ENCODE data around the gene ARHGEF28.

Gene ARHGEF28

GRCh38 chr5:73867345-73868335, 241.6 kb downstream of the ARHGEF28 start:
- DNase-seq, result no peak

GRCh38 chr5:73883646-73884045, 257.6 kb downstream of the ARHGEF28 start:
- DNase-seq, result no peak

DNA sequence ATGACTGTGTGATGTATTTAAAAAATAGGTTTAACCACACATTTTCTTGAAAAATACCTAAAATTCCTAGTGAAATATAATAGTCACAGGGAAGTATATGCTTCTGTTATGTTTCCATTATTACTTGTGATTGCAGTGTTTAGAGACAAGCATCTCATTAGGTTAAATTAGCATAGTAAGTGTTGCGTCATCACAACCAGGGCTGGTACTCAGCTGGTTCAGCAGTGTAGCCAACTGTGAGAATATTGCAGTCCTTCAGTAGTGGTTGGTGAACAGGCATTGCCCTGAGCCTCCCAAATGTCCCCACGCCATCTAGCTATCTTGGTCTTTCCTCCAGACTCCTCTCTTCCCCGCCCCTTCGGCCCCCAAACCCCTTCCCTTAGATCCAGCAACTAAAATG, 261.7 kb downstream of the ARHGEF28 start:
- DNase-seq, result no peak

- DNase-seq, result no peak
Observed at GRCh38 chr5:73890569-73890968, 264.6 kb downstream of the ARHGEF28 start.

DNA sequence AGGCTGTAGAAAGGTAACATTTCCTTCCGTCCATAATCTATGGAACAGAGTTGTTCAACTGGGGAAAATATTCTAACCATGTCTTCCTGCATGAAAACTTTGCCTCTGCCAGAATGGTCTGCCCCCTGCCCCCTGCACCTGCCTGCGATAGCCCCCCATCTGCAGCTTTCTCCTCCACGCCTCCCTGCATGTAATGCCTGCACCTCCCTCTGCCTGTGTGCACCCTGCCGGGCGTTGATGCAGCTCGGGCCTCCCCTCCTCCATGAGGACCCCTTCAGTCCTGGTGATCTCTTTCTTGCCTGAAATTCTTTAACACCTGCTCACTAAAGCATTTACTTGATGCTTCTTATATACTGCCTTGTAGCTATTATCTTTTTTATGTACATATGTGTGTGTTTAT, 266.2 kb downstream of the ARHGEF28 start:
- DNase-seq, result no peak

- DNase-seq, result no peak
Observed at GRCh38 chr5:73892806-73893205, 266.8 kb downstream of the ARHGEF28 start.

- DNase-seq, result no peak
Observed at GRCh38 chr5:73893813-73894212, 267.8 kb downstream of the ARHGEF28 start.

DNA sequence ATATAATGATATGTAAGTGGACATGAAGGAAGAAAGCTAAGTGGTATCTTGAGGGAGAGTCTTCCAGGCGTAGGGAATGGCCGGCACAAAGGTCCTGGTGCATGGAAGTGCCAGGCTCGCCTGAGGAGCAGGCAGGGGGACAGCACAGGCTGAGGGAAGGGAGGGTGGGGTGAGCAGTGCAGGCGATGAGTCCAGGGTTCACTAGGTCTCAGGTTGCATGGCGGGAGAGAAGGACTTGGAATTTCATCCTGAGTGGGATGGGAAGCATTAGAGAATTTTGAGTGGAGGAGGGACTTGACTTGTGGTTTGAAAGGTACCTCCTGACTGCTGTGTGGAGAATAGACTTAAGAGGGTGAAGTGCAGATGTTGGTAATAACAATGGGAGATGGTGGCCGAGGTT, 268.9 kb downstream of the ARHGEF28 start:
- no peak for DNase-seq

GRCh38 chr5:73895471-73895870, 269.5 kb downstream of the ARHGEF28 start:
- no peak for DNase-seq

- no peak for DNase-seq
Observed at GRCh38 chr5:73896097-73896496, 270.1 kb downstream of the ARHGEF28 start.

DNA sequence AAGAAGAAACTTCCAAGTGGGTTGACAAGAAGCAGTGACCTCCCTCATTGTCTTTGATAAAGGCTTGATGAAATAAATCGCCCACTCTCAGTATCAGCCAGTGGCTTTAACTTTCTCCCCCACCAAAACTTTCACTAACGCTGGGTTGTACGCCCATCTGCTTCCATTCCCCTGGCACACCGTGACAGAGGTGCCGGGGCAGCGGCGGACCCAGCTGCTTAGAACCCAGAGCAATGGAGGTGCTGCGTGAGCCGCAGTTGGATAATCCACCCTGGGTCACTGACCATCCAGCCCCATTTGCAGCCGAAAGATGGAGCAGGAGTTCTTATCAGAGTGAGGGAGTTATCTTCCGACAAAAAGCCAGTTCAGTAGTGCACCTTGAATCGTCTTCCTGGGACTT, 270.7 kb downstream of the ARHGEF28 start:
- no peak for DNase-seq

DNA sequence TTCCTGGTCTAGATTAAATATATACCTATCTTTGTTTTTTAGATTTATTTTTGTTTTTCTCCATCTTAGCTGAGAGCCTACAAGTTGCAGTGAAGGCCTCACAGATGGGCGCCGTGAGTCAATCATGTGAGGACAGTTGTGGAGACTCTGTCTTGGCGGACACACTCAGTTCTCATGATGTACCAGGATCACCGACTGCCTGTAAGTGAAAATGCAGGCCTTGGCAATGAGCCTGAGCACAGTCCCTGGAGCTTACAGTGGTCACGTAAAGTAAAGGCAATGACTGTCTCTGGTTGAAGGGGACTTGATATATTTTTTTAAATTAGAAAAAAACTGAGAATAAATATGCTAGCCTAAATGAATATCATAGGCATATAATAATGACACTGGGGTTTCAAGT, 271.9 kb downstream of the ARHGEF28 start:
- no peak for DNase-seq

- DNase-seq, result no peak
Observed at GRCh38 chr5:73899055-73899454, 273.1 kb downstream of the ARHGEF28 start.

- DNase-seq, result no peak
Observed at GRCh38 chr5:73899916-73900315, 273.9 kb downstream of the ARHGEF28 start.

DNA sequence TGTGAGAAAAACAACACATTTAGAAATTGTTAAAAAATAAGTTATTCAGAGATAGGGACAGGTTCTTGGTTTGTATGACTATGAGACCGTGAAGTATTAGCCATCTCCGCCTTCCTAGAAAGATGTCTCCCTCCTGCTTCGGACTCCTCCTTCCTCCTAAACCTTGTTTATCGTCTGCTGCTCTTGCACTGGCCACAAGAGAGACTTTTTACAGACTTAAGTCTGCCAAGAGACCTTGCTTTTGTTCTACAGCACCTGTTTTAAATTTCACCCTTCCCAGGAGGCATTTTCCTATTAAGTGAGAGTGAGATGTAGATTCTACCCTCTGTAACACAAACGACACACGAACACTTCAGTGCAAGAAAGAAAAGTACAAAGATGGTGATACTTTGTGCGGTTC, 274.6 kb downstream of the ARHGEF28 start:
- DNase-seq, result no peak

GRCh38 chr5:73901043-73901442, 275.0 kb downstream of the ARHGEF28 start:
- no peak for DNase-seq

- DNase-seq, result no peak
Observed at GRCh38 chr5:73901455-73901854, 275.5 kb downstream of the ARHGEF28 start.

GRCh38 chr5:73902327-73903051, 276.5 kb downstream of the ARHGEF28 start:
- no peak for DNase-seq

DNA sequence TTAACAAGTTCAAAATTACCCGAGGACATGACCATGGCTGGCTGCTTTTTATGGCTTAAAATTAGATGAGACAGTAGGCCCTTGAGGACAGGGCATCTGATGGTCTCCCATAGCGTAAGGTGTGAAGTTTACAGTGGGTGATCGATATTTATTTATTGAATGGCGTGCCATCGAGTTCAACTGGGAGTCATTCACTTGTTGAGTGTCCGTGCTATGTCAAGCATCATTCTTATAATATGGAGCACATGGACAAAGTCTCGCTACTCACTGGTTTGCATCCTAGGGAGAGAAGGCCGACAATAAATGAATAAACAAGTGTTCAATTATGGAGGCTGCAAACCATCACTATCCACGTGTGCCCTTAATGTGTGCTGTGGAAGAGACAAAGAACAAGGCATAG, 277.2 kb downstream of the ARHGEF28 start:
- no peak for DNase-seq

GRCh38 chr5:73906277-73906676, 280.3 kb downstream of the ARHGEF28 start:
- DNase-seq, result no peak

DNA sequence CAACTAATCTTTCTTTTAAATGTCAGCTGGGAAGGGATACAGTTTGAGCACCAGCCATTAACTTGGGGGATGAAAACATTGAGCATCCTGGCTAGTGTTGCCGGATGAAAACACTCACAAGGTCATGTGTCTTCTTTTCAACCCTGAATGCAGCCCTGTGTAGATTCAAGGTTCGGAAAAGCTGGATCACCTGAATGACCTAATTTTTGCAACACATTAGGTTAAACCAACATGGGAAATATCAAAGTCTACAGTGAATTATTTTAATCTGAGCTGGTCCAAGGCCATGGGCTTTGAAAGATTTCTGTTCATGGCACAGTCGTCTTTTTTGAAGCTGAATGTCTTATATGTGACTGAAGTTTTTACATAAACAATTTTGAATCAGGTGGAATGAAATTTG, 281.2 kb downstream of the ARHGEF28 start:
- DNase-seq, result no peak

- no peak for DNase-seq
Observed at GRCh38 chr5:73908395-73908794, 282.4 kb downstream of the ARHGEF28 start.

GRCh38 chr5:73908846-73909245, 282.9 kb downstream of the ARHGEF28 start:
- DNase-seq, result no peak

GRCh38 chr5:73909474-73909873, 283.5 kb downstream of the ARHGEF28 start:
- DNase-seq, result no peak

Data from effector CD4-positive, alpha-beta T cell (primary cell).